ENCODE measurements around the gene BCLAF1. TPM values are rescaled to one million over a fixed set of nuclear protein-coding genes. Genes with fewer than 3 reads are reported as not detected.

The BCLAF1 gene
- total and polyA plus RNA-seq, 11 donors: 11.7 to 109 (median 75.5) TPM

GRCh38 chr6:136250686-136251008 is 39.0 kb downstream of the BCLAF1 start:
- TF ChIP-seq CTCF (IDR thresholded peaks at IDR 0.05) (no peak), POLR2A (IDR thresholded peaks at IDR 0.05) (no peak)
- intact Hi-C loops (cut with DNase I): loop anchor here in 8 of 10 donors (1.0 to 5.0 kb wide), 3 partner anchors 37 to 42 kb away; partner anchors contain the start of gene BCLAF1 (in 7 of the 8)
- no peak for DNase-seq
- H3K36me3 ChIP-seq: peaks cover 0 to 9% (median 0%) of the 10 kb centered on the region in 9 donors
- peaks cover 0 to 19% (median 13%) of the 10 kb centered on the region in 12 donors for H3K4me1 ChIP-seq
- no peaks in the 10 kb centered on the region for H3K9me3 ChIP-seq
- H3K4me3 ChIP-seq: peak overlapping the region; percentile 42 to 82 (median 67)
- H3K27ac ChIP-seq: peak overlapping the region in 6 of 12 donors; percentile 25 to 65 (median 54)
- WGBS, 4 donors: 0 to 2% (median 1%) methylated on average over 8 of the region's 8 CpGs
- peak in 3 of 4 donors; percentile 1 to 17 (median 12) for ATAC-seq
- H3K27me3 ChIP-seq: no peaks in the 10 kb centered on the region

DNA sequence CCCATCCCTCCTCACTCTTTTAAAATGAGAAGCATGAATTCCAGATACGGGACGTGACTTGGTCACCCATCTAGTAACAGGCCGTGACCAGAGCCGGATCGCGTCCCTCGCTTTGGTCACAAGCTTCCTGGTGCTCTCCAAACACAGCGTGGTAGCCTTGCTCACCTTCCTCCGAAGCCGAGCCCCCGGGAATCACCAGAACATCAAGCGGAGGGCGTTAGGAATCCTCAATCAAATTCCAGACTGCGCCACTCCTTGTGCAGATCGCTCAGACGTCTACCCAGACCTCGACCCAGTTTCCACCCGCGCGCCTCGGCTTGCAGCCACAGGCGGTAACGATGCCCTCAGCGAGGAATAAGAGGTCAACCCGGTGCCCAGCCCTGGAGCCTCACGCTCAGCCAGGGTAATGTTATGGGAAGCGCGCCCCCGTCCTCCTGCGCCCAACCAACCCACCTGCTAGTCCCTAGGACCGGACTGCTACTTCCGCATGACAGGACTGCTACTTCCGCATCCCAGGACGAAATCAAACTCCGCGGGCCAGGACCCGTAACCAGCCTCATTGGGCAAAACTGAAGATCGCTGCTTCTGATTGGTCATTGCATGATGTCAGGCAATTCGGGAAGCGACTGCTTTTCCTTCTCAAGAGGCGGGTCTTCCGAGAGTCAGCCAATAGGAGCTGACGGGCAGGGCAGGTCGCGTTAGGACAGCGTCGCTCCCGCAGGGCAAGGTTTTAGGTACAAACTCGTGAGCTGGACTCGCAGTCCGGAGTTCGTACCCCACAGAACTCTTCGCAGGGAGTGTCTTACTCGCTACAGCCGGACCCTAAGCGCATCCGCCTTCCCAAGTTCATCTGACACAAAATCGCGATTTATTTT is 39.6 kb downstream of the BCLAF1 start, which contains the start of gene MTFR2:
Gene MTFR2, minus strand, starts transcription at position 501 of the 875 bp plus-strand sequence. CDS start 1,212 bp downstream, outside the sequence.
- H3K9me3 ChIP-seq: no peaks in the 10 kb centered on the region
- intact Hi-C loops (cut with DNase I): loop anchor here in 8 of 10 donors (1.0 to 10.0 kb wide), 4 partner anchors 37 to 65 kb away; partner anchors contain the start of gene BCLAF1 (in 7 of the 8)
- H3K27ac ChIP-seq: peak within 1 kb of the TSS in 6 of 12 donors; percentile 25 to 65 (median 54)
- ATAC-seq: peak; percentile 98 to 100 (median 99)
- H3K4me3 ChIP-seq: peak within 1 kb of the TSS; percentile 42 to 82 (median 67)
- DNase-seq: peak; percentile 94 to 97 (median 97)
- peaks cover 0 to 9% (median 0%) of the 10 kb centered on the region in 9 donors for H3K36me3 ChIP-seq
- 0 to 1% (median 0%) methylated on average over 27 to 59 of the region's 59 CpGs for WGBS, 4 donors
- no peaks in the 10 kb centered on the region for H3K27me3 ChIP-seq
- peaks cover 0 to 19% (median 13%) of the 10 kb centered on the region in 12 donors for H3K4me1 ChIP-seq
- TF ChIP-seq POLR2A (IDR thresholded peaks at IDR 0.05): peak in 1 of 2 donors; percentile 46
- TF ChIP-seq CTCF (IDR thresholded peaks at IDR 0.05): no peak

DNA sequence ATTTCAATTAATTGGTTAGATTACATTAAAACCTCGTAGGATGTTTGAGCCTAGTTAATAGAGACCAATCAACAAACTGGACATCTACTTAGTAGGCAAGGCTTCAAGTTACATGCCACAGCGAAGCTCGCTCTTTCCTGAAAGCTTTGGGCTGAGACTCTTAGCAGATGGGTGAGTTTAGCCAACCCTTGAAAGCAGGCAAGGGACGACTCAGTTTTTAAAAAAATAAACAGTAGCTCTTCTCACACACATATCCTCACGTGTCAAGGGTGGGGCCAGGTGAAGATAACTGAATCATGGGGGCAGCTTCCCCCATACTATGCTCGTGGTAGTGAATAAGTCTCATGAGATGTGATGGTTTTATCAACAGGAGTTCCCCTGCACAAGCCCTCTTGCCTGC is 40.3 kb downstream of the BCLAF1 start:
- intact Hi-C loops (cut with DNase I): loop anchor here in 1 of 10 donors (10.0 kb wide), 1 partner anchor 65 kb away; no protein-coding TSS in a partner anchor
- ATAC-seq (no peak), DNase-seq (no peak)
- Histone ChIP-seq H3K4me1 (peaks cover 0 to 19% (median 13%) of the 10 kb centered on the region in 12 donors), H3K9me3 (no peaks in the 10 kb centered on the region), H3K27me3 (no peaks in the 10 kb centered on the region), H3K27ac (no peak overlapping the region), H3K36me3 (peaks cover 0 to 5% (median 0%) of the 10 kb centered on the region in 9 donors), H3K4me3 (peak overlapping the region in 10 of 12 donors; percentile 42 to 82 (median 67))
- no peak for TF ChIP-seq POLR2A (IDR thresholded peaks at IDR 0.05)
- TF ChIP-seq CTCF (IDR thresholded peaks at IDR 0.05): no peak
- WGBS, 4 donors: 24 to 34% (median 31%) methylated on average over 6 of the region's 6 CpGs

Measured in heart left ventricle (tissue), 16 donors.